T-helper 1 cell (primary cell): Measurements from ENCODE around the gene PJA1.
A peak's percentile ranks its signal among the peaks of the same experiment; 100 is the strongest.

Source experiments
- DNase-seq, 5 donors: peaks; one replicate each; pipeline ENCODE4 v3.0.0-alpha.2; 2012 to 2020
- total RNA-seq, 4 donors: gene quantifications; one replicate each; lab custom pipeline; 2026; lab: John Stamatoyannopoulos, UW

Gene PJA1
- 16.1 to 40.0 (median 26.6) reads per million in 4 donors for total RNA-seq

GRCh38 chrX:69165087-69165651 is at the start of gene PJA1:
PJA1 (minus strand) TSS chrX:69165453; CDS start chrX:69163073, 2,380 bp downstream.
- peak; percentile 29 to 76 (median 53) for DNase-seq

- no peak for DNase-seq
These were observed 49.2 kb upstream of the PJA1 start for GRCh38 chrX:69214463-69214862.

GRCh38 chrX:69211701-69212100 is 46.4 kb upstream of the PJA1 start:
- no peak for DNase-seq

- DNase-seq: no peak
These were observed 45.3 kb upstream of the PJA1 start for GRCh38 chrX:69210581-69210980.

GRCh38 chrX:69207216-69207615 is 42.0 kb upstream of the PJA1 start:
- no peak for DNase-seq

GRCh38 chrX:69203638-69204037 is 38.4 kb upstream of the PJA1 start:
- DNase-seq: no peak

- no peak for DNase-seq
These were observed 32.4 kb upstream of the PJA1 start for GRCh38 chrX:69197690-69198089.

GRCh38 chrX:69196666-69197065 is 31.4 kb upstream of the PJA1 start:
- DNase-seq: no peak

- no peak for DNase-seq
These were observed 30.6 kb upstream of the PJA1 start for GRCh38 chrX:69195810-69196209.

- no peak for DNase-seq
These were observed 29.9 kb upstream of the PJA1 start for GRCh38 chrX:69195192-69195591.

- no peak for DNase-seq
These were observed 27.4 kb upstream of the PJA1 start for GRCh38 chrX:69192603-69193002.

- DNase-seq: no peak
These were observed 24.5 kb upstream of the PJA1 start for GRCh38 chrX:69189576-69190371.

- DNase-seq: no peak
These were observed 21.4 kb upstream of the PJA1 start for GRCh38 chrX:69186651-69187050.

- no peak for DNase-seq
These were observed 20.6 kb upstream of the PJA1 start for GRCh38 chrX:69185886-69186285.

GRCh38 chrX:69185141-69185540 is 19.9 kb upstream of the PJA1 start:
- DNase-seq: no peak

- DNase-seq: no peak
These were observed 17.6 kb upstream of the PJA1 start for GRCh38 chrX:69182818-69183380.

- no peak for DNase-seq
These were observed 14.2 kb upstream of the PJA1 start for GRCh38 chrX:69179380-69179911.

GRCh38 chrX:69178592-69178991 is 13.3 kb upstream of the PJA1 start:
- DNase-seq: no peak

GRCh38 chrX:69177511-69178162 is 12.4 kb upstream of the PJA1 start:
- no peak for DNase-seq

GRCh38 chrX:69176053-69176452 is 10.8 kb upstream of the PJA1 start:
- no peak for DNase-seq

GRCh38 chrX:69173906-69174305 is 8.7 kb upstream of the PJA1 start:
- no peak for DNase-seq

GRCh38 chrX:69172937-69173336 is 7.7 kb upstream of the PJA1 start:
- no peak for DNase-seq

- no peak for DNase-seq
These were observed 5.1 kb upstream of the PJA1 start for GRCh38 chrX:69170319-69170718.
